Choroid plexus epithelial cell (primary cell): ENCODE data around the gene GPR37L1.

Source experiments
- DNase-seq: peaks from one replicate; pipeline ENCODE4 v3.0.0-alpha.2; 2010; ENCODE audit warnings: low read depth
- H3K4me3 ChIP-seq: 2 replicates; pipeline ENCODE4 v1.5.1; 2011; ENCODE audit warnings: low read depth, mild to moderate bottlenecking, control low read depth, low read length, moderate library complexity
- TF ChIP-seq, protein P1 (sequence below): conservative IDR thresholded peaks from 2 replicates; pipeline ENCODE4 v1.5.1; 2011; ENCODE audit warnings: low read depth, mild to moderate bottlenecking, control low read depth, inconsistent platforms, low read length, moderate library complexity

Gene GPR37L1

DNA sequence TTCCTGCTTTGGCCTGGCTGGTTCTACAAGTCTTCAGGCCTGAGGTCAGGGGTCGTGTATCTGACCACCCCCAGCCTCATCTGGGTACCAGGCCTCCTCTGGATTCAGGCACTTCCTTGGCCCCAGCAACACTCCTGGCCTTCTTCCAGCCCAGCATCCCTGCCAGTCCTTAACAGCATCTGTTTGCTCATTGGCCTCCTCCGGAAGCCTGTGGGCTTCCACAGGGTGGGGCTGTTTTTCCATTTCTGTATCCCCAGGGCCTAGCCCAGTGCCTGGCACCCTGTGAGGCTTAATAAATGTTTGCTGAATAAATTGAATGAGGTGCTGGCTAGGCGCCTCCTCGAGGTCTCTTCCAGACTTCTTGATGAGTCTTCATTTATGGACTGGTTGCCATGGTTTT is 21.5 kb upstream of the GPR37L1 start:
- TF ChIP-seq, protein P1, sequence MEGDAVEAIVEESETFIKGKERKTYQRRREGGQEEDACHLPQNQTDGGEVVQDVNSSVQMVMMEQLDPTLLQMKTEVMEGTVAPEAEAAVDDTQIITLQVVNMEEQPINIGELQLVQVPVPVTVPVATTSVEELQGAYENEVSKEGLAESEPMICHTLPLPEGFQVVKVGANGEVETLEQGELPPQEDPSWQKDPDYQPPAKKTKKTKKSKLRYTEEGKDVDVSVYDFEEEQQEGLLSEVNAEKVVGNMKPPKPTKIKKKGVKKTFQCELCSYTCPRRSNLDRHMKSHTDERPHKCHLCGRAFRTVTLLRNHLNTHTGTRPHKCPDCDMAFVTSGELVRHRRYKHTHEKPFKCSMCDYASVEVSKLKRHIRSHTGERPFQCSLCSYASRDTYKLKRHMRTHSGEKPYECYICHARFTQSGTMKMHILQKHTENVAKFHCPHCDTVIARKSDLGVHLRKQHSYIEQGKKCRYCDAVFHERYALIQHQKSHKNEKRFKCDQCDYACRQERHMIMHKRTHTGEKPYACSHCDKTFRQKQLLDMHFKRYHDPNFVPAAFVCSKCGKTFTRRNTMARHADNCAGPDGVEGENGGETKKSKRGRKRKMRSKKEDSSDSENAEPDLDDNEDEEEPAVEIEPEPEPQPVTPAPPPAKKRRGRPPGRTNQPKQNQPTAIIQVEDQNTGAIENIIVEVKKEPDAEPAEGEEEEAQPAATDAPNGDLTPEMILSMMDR: no peak
- H3K4me3 ChIP-seq: no peak overlapping the region
- DNase-seq: no peak

DNA sequence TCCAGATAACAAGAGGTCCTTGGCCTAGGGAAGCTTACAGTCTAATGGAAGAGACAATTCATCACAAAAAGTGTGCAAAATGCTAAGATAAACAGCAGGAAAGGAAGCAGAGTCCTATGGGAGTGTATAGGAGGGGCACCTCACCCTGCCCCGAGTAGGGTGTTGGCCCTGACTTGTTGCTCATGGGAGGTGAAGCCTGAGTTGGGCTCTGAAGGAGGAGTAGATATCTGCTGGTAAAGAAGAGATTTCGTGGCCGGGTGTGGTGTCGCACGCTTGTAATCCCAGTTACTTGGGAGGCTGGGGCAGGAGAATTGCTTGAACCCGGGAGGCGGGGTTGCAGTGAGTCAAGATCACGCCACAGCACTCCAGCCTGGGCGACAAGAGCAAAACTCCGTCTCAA is 18.6 kb upstream of the GPR37L1 start:
- no peak overlapping the region for H3K4me3 ChIP-seq
- TF ChIP-seq, protein P1: no peak
- DNase-seq: no peak

DNA sequence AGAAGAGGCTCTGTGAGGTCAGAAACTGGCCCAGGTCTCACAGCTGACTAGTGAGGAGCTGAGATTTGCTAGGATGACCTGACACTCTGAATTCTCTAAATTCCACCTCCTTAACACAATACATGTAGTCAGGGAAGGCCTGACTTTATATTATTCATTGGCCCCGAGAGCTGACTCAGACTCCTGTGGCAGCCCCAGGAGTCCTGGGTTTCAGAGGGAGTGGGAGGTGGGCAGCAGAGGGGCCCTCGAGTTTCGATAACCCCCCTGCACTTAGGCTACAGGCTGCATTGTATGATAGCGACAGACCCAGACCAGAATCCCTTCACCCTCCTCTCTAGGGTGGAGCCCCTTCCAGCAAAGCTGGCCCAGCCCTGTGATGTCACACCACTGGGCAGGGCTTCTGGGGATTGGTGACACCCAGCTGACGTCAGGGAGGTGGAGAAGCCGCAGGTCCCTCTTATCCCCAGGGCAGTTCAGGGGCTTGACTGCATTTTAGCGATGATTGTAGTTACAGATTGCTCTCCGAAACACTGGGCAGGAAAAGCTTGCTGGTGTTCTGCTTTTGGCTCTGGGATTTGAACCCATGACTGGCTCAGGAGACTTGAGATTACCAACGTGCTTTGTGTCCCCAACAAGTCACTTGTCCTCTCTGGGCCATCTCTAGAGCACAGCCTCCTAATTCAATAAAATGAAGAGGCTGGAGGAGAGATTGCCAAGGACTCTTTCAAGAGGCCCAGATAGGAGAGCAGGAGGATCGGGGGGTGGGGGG is 17.0 kb upstream of the GPR37L1 start:
- no peak overlapping the region for H3K4me3 ChIP-seq
- TF ChIP-seq, protein P1: no peak
- peak; percentile 67 for DNase-seq

DNA sequence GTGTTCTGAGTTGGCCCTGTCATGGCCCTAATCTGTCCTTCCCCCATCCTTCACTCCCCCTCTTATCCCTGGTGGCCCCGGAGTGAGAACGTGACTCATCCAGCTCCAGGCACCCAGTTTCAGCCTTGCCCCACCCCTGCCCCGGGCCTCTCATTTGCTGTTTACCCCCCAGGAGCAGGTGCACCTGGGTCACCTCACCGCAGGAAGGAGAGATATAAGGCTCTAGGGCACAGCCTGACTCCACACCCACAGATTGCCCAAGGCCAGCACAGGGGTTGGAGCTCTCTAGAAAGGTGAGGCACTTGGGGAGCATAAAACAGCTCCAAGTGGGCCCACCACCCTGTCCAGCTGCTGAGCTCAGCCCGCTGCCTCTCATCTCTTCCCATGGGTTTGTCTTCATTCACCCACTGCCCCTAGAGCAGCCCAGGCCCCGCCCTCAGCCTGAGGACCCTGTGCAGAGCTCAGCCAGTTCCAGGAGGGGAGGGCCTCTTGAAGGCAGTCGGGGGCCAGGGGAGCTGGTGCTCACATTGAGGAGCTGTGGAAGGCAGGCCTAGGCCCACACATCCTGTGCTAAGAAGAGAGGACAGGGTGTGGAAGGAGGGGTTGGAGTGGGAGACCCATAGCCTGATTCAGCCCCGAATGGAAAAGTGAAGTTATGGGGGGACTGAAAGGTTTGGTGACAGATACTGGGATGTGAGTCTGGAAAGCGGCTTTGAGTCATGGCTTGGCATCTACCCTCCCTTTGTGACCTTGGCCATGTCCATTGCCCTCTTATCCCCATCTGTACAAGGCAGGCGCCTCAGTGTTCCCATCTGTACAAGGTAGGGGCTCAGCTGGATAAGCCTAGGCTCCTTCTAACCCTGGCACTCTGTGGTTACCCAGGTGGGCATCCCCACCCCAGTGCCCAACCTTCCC is 16.1 kb upstream of the GPR37L1 start:
- TF ChIP-seq, protein P1: no peak
- no peak for DNase-seq
- H3K4me3 ChIP-seq: no peak overlapping the region

DNA sequence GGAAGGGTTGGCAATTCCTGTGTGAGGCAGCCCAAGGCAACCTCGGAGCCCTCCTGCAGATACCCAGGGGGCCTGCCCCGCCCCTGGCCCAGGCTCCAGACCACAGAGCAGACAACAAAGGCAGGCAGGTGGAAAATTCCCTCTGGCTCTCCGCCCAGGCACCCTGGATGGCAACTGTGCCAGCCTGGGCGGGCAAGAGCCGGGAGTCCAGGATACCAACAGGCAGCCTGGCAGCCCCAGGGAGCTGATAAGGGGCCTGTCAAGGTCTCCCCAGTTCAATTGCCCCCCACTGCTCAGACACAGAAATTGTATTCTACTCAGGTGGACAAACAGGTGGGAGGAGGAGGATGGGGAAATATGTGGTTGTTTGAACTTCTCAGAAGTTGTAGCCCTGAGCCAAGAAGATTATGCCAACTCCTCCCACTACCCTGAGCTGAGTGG is 15.4 kb upstream of the GPR37L1 start:
- H3K4me3 ChIP-seq: no peak overlapping the region
- no peak for DNase-seq
- TF ChIP-seq, protein P1: no peak

DNA sequence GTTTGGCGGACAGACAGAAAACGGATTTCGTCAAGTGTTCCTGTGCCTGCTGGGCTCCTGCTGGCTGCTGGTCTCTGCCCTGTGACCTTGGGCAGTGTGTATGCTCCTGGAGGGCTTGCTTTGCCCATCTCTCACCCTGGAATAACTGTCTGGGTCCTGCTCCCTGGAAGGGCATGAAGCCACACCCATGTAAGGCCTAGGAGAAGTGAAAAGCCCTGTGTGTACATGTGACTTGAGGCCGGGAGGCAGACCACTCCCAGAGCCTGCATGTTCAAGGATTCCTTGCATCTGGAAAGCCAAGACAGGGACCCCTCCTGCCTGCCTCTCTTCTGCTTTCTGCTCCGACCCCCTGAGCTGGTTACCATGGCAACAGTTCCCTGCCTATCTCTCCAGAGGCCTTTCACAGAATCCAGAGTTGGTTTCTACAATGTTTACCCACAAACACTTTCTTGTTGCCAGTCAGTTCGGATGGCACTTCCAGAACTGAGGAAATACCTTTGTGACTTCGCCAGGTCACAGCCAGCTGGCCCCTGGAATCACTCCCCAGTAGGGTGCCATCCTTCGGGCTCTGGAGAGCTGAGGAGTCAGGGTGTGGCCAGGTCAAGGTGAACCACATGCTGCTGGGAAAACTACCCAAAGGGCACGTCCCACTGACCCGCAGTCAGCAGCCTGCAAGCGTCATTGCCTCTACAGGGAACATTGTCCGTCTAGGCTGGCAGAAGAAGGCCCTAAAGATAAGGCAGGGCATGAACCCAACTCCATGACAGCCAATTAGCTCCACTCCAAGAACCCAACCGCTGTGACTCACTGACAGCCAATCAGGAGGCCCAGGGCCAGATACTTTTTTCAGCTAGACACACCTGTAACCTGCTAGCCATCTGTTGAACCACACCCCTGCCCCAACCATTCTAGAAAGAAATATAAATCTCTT is 14.7 kb upstream of the GPR37L1 start:
- DNase-seq: no peak
- TF ChIP-seq, protein P1: no peak
- H3K4me3 ChIP-seq: no peak overlapping the region
